Measurements from ENCODE around the gene PTGFRN.

Gene PTGFRN

DNA sequence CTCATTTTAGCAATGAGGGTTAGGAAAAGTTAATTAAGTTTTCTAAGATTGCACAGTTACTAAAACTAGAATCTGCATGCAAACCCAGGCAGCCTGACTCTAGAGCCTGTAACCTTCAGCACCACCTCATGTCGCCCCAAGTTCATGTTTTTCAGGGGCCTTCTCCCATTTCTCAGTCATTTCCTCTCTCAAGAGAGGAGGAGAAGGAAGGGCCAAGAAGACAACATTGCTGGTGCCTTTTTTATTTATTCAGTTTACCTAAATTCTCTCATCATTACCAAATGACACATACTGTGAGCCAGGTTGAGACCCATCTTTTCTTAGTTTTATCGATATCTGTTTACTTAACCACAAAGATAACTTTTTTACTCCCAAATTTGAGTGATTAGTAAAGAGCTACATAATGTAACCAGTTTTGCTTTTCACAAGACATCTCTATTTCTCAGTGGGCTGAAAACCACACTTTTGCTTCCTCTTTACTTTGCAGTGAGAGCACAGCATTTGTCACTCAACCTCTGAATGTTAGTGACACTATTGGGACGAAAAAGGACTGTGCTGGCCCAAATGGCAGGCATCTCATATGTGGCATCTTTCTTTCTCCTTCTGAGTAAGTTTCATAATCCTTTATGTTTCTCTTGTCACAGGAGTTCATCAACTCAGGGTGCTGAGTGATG, 91.7 kb downstream of the PTGFRN start, which contains the start of gene CD101:
CD101 (plus strand) TSS at position 507 of the 674 bp plus-strand sequence; CDS start at position 565, 58 bp downstream.
- DNase-seq (ENCODE audit: low spot score) = no peak

DNA sequence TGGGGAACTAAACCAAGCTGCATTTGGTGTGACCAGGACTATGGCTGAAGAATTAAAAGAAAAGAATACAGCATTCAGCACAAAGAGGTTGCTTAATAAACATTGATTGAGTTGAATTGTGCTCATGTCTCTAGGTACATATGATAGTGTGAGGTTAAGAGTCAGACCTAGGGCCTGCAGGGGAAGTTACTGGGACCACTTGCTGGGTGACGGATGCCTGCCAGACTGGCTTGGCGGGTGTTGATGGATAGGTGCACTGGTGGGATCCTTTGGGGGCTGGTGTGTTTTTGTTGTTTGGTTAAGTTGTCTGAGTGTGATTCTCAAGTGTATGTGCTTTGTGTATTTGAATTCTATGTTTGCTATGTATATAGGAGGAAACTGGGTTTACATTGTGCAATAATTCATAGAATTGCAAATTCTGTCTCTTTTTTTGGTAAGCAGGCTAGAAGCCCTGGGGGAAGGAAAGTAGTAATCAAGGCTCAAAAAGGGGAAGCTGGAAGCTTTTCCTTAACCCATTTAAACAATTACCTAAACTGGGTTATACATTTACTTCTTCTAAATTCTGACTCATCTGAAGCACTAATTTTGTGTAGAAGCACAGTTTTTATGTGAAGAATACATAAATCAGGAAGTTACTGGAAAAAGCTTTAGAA, 93.6 kb downstream of the PTGFRN start:
- no peak for DNase-seq (ENCODE audit: low spot score)

DNA sequence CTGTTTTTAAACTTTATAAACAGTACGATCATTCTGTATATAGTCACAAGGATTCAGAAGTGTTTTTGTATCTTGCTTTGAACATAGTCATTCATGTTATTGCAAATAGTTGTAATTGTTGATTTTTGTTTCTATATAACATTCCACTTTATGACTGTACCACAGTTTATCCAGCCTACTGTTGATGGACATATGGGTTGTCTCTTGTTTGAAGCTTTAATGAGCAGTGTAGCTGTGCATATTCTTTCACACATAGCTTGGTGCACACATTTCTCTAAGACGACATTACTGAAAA, 98.0 kb downstream of the PTGFRN start:
- no peak for DNase-seq (ENCODE audit: low spot score)

DNA sequence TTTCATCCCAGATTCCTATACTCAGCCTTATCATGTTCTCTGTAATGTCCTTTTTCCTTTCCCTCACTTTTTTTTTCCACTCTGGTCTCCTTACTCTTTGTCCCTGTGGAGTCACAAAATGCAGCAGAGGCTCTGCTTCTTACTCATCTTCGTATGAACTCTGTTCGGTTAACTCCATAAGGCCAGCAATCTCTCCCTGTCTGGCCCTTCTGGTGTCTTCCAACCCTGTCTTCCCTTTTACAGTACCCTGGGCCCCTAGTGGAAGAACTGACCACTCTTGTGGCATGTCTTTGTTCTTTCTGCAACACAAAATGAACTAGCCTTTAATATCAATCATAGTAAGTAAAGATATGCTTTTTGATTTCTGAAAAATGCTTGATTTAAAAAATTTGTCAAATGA, 98.9 kb downstream of the PTGFRN start:
- DNase-seq (ENCODE audit: low spot score) = no peak

DNA sequence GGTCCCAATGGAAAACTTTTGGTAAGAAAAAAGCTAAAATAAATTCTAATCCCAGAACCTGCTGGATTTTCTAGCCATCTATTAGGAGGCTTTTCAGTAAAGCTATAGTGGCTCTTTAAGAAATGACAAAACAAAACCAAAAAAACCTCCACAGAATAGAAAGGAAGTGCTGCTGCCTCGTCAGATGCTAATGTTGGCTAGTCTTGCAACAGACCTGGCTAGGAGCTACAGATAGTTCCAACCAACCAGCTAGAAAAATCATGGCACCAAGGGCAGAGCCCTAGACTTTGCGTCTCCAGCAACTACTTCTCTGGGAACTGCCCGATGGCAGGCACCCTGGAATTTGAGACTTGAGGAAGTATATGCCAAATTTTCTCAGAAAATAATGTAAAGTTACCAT, 99.4 kb downstream of the PTGFRN start:
- no peak for DNase-seq (ENCODE audit: low spot score)

DNA sequence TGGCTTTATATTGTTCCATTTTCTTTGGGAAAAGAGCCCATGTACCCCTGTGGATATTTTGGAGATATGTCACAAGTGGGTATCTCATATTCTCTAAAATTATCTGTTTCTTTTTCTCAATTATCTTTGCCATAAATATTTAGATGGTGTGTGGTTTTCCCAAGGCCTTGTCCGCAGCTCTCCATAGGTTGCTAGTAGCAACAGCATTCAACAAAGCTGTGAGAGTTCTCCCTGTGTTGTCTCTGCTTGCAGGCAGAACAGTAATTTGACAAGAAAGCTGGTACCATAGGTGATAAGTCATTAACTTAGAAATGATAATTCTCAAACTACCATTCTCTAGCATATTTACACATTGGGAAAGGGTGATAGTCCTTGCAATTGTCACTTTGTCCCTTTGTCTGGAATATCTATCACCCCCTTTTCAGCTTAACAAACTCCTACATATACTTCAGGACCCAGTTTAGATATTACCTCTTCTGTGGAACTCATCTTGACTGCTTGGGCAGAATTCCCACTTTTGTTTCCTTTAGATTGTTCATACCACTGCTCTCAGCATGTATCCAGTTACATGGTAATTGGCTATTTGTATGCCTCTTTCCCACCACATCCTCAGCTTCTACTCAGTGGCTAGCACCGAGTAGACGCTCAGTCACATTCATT, 100.7 kb downstream of the PTGFRN start:
- no peak for DNase-seq (ENCODE audit: low spot score)

DNA sequence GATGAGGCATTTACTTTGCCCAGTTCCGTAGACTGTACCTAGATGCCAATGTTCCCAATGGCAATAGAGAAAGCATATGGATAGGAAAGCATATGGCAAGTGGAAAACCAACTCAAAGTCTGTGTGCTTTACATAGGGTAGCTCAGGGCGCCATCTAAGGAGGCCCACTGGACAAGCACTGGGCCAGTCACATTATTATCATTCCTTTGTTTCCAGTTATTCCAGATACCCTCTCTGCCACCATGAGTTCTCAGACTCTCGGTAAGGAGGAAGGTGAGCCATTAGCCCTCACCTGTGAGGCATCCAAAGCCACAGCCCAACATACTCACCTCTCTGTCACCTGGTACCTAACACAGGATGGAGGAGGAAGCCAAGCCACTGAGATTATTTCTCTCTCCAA, 101.6 kb downstream of the PTGFRN start:
- DNase-seq (ENCODE audit: low spot score) = no peak

DNA sequence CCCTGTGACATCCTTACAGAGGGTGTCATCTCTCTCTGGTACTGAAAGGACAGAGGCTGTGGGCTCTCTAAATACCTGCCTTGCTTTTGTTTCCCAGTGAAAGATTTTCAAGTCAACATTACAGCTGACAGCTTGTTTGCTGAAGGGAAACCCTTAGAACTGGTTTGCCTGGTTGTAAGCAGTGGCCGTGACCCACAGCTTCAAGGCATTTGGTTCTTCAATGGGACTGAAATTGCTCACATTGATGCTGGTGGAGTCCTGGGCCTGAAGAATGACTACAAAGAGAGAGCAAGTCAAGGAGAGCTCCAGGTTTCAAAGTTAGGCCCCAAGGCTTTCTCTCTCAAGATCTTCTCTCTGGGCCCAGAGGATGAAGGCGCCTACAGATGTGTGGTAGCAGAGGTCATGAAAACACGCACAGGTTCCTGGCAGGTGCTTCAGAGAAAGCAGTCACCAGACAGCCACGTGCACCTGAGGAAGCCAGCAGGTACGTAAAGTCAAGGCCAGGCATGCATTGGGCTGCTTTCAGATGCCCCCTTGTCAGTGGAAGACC, 103.7 kb downstream of the PTGFRN start:
- no peak for DNase-seq (ENCODE audit: low spot score)

DNA sequence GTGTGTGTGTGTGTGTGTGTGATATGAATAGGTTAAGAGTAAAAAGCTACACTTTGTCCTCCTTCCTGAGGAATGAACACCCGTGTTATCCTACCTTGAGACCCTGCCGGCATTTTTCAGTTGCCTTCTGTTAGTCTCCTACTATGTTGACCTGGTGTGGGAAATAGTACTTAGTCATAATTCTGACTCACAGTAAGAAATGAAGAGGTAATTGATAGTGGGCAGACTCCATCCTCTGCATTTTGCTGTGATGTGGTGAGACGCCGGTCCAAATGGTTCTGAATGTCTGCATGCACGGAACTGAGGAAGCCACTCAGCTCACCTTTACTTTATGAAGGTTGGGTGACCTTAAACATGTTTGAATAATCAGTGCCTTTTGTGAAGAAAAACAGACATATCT, 104.5 kb downstream of the PTGFRN start:
- DNase-seq (ENCODE audit: low spot score) = no peak

DNA sequence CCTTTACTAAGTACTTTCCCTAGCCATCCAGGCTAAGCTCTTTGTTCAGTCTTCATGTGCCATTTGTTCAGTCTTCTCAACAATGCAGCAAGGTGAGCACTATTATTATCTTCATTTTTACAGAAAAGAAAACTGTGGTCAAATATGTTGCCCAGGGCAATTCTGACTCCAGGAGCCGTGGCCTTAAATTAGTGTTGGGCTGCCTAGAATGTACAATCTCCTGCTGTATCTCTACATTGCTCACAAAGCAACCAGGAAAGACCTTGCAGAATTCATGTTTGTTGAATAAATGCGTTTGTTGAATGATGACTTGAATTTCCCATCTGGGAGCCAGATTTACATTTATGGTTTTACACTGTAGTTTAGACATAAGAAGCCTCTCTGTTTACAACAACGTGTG, 106.0 kb downstream of the PTGFRN start:
- no peak for DNase-seq (ENCODE audit: low spot score)

DNA sequence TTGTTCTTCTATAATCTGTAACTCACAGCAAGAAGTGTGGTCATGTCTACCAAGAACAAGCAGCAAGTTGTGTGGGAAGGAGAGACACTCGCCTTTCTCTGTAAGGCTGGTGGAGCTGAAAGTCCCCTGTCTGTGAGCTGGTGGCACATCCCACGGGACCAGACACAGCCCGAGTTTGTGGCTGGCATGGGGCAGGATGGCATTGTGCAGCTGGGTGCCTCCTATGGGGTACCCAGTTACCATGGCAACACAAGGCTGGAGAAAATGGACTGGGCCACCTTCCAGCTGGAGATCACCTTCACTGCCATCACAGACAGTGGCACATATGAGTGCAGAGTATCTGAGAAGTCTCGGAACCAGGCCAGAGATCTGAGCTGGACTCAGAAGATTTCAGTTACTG, 107.3 kb downstream of the PTGFRN start:
- no peak for DNase-seq (ENCODE audit: low spot score)

DNA sequence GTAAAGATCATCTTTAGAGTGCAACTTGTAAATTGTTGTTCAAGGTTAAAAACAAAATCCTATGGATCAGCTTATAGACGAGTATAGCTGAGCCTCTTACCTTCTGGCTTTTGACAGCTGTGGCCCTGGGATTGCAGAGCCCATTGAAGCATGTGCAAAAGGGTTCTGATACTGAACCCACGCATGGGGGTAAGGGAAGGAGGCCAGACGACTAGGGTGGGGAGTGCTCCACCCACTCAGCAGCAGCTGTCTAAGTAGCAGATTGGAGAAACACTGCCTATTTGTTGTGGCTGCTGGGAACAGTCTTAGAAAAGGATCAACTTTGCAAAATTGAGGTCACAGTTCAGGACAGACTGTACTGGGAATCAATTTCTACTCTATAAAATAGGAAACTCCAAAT, 107.9 kb downstream of the PTGFRN start:
- no peak for DNase-seq (ENCODE audit: low spot score)

DNA sequence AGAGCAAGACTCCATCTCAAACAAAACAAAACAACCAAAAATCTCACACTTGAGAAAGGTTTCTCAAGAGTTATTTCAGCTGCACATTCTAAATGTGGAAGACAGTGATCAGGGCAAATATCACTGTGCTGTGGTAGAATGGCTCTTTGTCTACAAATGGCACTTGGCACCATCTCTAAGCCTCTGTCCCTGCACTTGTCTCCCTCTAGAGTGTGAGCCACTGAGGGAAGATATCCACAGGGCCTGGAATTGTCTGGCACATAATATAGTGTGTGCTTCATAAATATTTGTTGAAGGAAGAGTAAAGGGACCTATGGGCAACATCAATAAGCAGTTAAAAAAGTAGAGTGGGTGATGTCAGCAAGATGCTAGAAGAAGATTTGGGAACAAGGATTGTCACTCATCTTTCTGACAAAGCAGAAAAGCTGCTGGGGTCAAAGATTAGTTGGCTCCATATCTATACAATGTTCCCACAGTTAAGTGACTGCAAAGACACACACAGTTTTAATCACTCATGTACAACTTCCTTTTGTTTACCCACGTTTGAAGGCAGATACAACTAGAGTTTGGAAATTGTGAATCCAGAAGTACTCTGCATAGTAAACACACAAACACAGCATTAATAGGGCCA, 110.9 kb downstream of the PTGFRN start:
- DNase-seq (ENCODE audit: low spot score) = no peak

DNA sequence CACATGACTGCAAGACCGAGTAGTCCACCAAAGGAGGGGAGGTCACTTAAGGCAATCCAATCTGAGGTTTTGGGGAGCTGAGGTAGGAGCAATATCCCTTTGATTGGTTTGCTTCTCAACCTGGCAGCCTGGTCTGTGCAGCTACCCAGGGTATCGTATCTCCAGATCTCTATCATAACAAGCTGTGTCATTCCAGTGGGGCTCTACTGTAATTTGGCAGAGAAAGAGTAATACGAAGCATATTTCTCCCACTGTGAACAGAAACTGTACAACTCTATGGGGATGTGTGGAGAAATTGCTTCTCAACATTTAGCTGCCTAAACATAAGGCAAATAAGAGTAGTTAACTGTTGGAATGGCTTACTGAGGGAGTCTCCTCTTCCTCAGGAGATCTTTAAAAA, 112.4 kb downstream of the PTGFRN start:
- no peak for DNase-seq (ENCODE audit: low spot score)

DNA sequence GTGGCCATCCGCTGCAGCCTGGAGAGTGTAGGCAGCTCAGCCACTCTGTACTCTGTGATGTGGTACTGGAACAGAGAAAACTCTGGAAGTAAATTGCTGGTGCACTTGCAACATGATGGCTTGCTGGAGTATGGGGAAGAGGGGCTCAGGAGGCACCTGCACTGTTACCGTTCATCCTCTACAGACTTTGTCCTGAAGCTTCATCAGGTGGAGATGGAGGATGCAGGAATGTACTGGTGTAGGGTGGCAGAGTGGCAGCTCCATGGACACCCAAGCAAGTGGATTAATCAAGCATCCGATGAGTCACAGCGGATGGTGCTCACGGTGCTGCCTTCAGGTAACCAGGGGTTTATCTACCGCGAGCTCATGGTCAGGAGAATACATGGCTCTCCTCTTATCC, 115.9 kb downstream of the PTGFRN start:
- DNase-seq (ENCODE audit: low spot score) = no peak

DNA sequence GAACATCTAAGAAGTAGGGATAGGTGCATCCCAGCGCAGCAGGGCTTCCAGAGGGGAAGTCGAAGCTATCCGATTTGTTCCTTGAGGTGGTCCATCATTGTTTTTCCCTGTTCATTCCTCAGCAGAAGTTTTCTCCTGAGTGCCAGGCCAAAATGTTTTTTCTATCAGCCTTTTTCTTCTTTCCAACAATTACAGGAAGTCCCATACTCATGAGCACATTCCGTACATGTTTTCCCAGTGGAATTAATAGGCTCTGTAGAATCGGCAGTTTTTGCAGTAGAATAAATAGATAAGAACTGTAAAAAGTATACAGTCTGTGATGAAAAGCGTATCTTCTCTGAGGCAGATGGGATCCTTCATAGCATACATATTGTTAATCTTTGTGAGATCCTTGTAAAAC, 116.6 kb downstream of the PTGFRN start:
- DNase-seq (ENCODE audit: low spot score) = no peak

DNA sequence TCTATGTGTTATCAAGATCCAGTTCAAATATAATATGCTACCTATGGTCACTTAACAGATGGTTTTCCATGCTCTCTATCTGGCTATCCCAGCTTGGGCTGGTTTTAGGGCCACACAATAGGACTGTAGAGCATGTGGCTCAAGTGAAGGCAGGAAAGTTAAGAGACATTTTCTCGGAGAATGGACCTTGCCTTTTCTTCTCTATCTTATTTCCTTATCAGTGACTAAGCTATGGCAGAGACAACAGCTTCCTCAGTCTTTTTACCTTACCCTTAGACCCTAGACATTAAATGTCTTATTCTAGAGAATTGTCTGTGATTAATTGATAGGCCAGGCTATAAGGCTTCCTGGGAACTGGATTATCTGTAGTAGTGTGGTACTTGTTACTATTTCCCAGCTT, 120.0 kb downstream of the PTGFRN start:
- no peak for DNase-seq (ENCODE audit: low spot score)

DNA sequence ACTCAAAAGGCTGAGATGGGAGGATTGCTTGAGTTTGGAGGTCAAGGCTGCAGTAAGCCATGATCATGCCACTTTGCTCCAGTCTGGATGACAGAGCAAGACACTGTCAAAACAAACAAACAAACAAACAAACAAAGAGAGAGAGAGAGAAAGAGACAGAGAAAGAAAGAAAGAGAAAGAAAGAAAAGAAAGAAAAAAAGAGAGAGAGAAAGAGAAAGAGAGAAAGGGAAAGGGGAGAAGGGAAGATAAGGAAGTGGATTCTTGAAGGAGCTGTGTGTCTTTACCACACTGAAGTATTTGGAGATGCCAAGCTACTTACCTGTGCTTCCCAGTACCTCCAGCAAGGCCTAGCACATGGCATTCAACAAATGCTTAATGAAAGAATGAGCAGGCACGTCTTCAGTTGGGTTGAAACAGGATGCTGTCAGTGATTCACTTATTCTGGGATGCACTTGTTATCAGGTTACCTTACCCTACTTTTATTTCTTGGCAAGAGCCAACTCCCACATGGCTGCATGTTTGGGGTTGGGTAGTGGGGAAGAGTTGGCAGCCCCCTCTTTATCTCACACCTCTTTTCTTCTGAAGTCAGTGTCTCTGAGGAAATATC, 120.7 kb downstream of the PTGFRN start:
- no peak for DNase-seq (ENCODE audit: low spot score)

DNA sequence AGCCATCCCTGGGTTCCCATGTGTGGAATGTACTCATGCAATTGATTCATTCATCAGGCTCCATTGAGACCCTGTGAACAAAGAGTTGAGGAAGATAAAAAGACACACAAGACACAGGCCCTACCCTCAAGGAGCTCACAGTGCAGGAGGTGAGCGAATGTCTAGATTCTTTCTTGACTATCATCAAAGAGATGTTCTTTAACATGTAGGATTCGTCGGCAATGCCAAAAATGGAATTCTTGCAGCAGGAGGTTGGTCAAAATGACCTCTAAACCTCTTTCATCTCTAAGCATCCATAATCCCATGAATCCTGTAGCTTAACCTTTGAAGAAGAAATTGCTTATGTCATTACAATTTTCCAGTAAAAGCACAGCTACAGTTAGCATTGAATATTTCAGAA, 122.5 kb downstream of the PTGFRN start:
- DNase-seq (ENCODE audit: low spot score) = no peak

DNA sequence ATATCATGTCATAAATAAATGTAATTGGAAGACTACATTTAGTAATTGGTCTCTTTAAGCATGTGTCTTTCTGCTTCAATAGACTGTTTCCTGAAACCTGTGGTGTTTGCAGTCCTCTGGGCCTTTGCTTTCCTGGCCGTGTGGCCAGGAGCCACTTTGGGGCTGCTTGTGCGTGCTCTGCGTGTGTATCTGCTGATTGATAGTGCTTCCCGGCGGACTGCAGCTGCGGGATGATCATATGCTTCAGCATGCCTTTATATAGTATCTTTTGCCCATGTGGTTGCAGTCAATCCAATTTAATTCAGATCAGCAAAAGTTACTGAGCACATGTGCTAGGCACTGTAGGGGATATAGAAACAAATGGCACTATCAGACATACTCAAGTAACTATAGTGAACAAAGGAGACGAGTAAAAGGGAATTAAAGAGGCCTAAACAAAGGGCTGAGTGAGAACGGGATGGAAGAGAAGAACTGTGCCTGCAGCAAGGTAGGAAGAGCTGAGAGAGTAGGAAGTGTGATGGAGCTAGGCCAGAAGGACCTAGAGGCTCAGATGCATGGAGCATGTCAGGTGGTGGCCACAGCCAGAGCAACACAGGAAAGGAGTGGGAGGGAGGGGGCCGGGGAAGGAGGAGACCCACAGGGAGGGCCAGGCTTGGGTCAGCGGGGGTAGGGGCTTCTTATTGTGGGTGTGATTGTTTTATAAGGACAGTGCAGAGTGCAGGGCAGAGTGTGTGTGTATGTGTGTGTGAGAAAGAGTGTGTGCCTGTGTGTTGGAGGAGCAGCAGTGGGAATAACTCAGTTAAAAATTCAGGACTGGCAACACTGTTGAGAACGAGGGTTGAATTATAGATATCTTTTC, 123.2 kb downstream of the PTGFRN start:
- DNase-seq (ENCODE audit: low spot score) = no peak

DNA sequence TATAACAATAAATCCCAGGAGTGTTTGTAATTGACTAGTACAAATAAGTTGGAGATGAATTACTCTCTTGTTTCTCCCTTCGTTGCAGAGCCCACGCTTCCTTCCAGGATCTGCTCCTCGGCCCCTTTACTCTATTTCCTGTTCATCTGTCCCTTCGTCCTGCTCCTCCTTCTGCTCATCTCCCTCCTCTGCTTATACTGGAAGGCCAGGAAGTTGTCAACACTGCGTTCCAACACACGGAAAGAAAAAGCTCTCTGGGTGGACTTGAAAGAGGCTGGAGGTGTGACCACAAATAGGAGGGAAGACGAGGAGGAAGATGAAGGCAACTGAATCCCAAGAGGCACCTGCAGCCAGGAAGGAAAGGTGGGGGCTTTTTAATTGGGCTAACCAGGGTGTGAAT, 124.1 kb downstream of the PTGFRN start:
- DNase-seq (ENCODE audit: low spot score) = no peak

Measured in AG08396 (cell line).